HepG2 (cell line): ENCODE data around the gene DNASE1L2. TPM values are rescaled to one million over a fixed set of nuclear protein-coding genes. Genes with fewer than 3 reads are reported as not detected.

Experiments used
- ATAC-seq: fragments of 200-7000 bp; cut with Tn5 transposase; 3 replicates; pipeline ENCODE4 v1.9.1; 2020; ENCODE audit warnings: mild to moderate bottlenecking, moderate library complexity
- BruUV-seq: library from RNA; stranded (reverse); fragments of 400-500 nt; replicated peaks from 2 replicates; lab custom pipeline; 2021; lab: Mats Ljungman, UMichigan
- CTCF ChIA-PET: fragments of 300-600 bp; formaldehyde crosslinking; extraction: SDS; loops from one replicate; lab custom pipeline; 2021; ENCODE audit warnings: low total read pairs, inconsistent platforms, low intra/inter-chr PET ratio; lab: Yijun Ruan, JAX
- POLR2A ChIA-PET: fragments of 350-600 bp; sonication (Branson Sonifier 250); formaldehyde crosslinking; loops from one replicate; lab custom pipeline; 2020; ENCODE audit warnings: antibody characterized with exemption, inconsistent platforms; lab: Yijun Ruan, JAX
- DNase-seq: peaks from one replicate; pipeline ENCODE4 v3.0.0-alpha.2; 2015; ENCODE audit warnings: low spot score
- FAIRE-seq: peaks from 3 replicates; lab custom pipeline; 2011; peaks lifted over from hg19 to GRCh38; lab: Jason Lieb, UNC
- H2AFZ ChIP-seq: one replicate; pipeline ENCODE4 v1.6.1; 2011; ENCODE audit warnings: low read length, inconsistent platforms
- H3K27ac ChIP-seq: fragments of 300-600 bp; 3 replicates; pipeline ENCODE4 v1.8.0; 2011; ENCODE audit warnings: mixed run types, mild to moderate bottlenecking, mixed read lengths, low read length, inconsistent platforms; ENCODE audit not compliant: insufficient read depth; ENCODE audit errors: extremely low read length
- H3K27me3 ChIP-seq, 2 experiments: fragments of 200-600 bp in 1 of 2; 2 replicates in 1 of 2; 3 replicates in 1 of 2; pipeline versions ENCODE4 v1.6.0 to v1.8.0; 2011; ENCODE audit warnings: low read length in 2 of 2, mild to moderate bottlenecking in 2 of 2, moderate library complexity in 2 of 2, inconsistent platforms in 1 of 2; ENCODE audit not compliant: insufficient read depth in 2 of 2, control insufficient read depth in 1 of 2
- H3K36me3 ChIP-seq, 2 experiments: fragments of 200-600 bp in 1 of 2; replicated peaks in 1 of 2; 2 replicates in 1 of 2; 3 replicates in 1 of 2; pipeline versions ENCODE4 v1.5.1 to v1.8.0; 2011; ENCODE audit warnings: low read length in 2 of 2, inconsistent platforms in 1 of 2; ENCODE audit not compliant: insufficient read depth in 2 of 2, control insufficient read depth in 1 of 2
- H3K4me1 ChIP-seq: 2 replicates; pipeline ENCODE4 v1.5.1; 2012; ENCODE audit warnings: low read length, inconsistent platforms; ENCODE audit not compliant: insufficient read depth
- H3K4me2 ChIP-seq: 2 replicates; pipeline ENCODE4 v1.6.0; 2011; ENCODE audit warnings: low read depth, low read length, inconsistent platforms
- H3K4me3 ChIP-seq, 3 experiments: fragments of 200-600 bp in 1 of 3; sonication (generic), shearing (Covaris generic) in 1 of 3; replicated peaks in 1 of 3; 2 replicates each; pipeline ENCODE4 v1.5.1; 2011 to 2016; ENCODE audit warnings: low read length in 3 of 3, inconsistent platforms in 2 of 3, low read depth in 2 of 3, mild to moderate bottlenecking in 2 of 3, control low read depth in 1 of 3, mixed read lengths in 1 of 3; ENCODE audit not compliant: insufficient read depth in 1 of 3
- H3K79me2 ChIP-seq: one replicate; pipeline ENCODE4 v1.6.1; 2011; ENCODE audit warnings: low read length, inconsistent platforms; ENCODE audit not compliant: insufficient read depth
- H3K9ac ChIP-seq: 2 replicates; pipeline ENCODE4 v1.6.0; 2011; ENCODE audit warnings: mild to moderate bottlenecking, low read depth, low read length, inconsistent platforms; ENCODE audit not compliant: insufficient read depth
- H3K9me3 ChIP-seq: 2 replicates; pipeline ENCODE4 v1.5.1; 2012; ENCODE audit warnings: mild to moderate bottlenecking, low read length
- H4K20me1 ChIP-seq: 2 replicates; pipeline ENCODE4 v1.6.0; 2011; ENCODE audit warnings: inconsistent platforms, mild to moderate bottlenecking, low read length, moderate library complexity; ENCODE audit not compliant: insufficient read depth
- CTCF ChIP-seq: sonication (generic); formaldehyde crosslinking; IDR thresholded peaks from 2 replicates; pipeline ENCODE4 v1.5.0; 2020; ENCODE audit warnings: mild to moderate bottlenecking, missing genetic modification reagents, moderate library complexity
- ETV5 ChIP-seq: IDR thresholded peaks from 2 replicates; pipeline ENCODE4 v1.6.1; 2018; ENCODE audit warnings: missing biosample characterization, missing genetic modification reagents, inconsistent platforms, borderline replicate concordance
- FOXK2 ChIP-seq: fragments of 450-650 bp; IDR thresholded peaks from 2 replicates; pipeline ENCODE4 v1.6.1; 2016
- HNRNPLL ChIP-seq: fragments of 200-400 bp; formaldehyde crosslinking; IDR thresholded peaks from 2 replicates; pipeline ENCODE4 v1.6.1; 2017; ENCODE audit warnings: mild to moderate bottlenecking, low read depth, low read length; ENCODE audit not compliant: poor library complexity, severe bottlenecking
- KDM5A ChIP-seq: fragments of 200-600 bp; sonication (generic); IDR thresholded peaks from 2 replicates; pipeline ENCODE4 v1.7.0; 2018; ENCODE audit warnings: antibody characterized with exemption, mild to moderate bottlenecking, low read length, borderline replicate concordance
- RAD21 ChIP-seq: fragments of 450-650 bp; formaldehyde crosslinking; IDR thresholded peaks from 2 replicates; pipeline ENCODE4 v1.5.0; 2020; ENCODE audit warnings: mild to moderate bottlenecking
- RNF2 ChIP-seq: fragments of 450-650 bp; conservative IDR thresholded peaks from 2 replicates; pipeline ENCODE4 v1.6.1; 2016; ENCODE audit warnings: low read depth
- SMAD9 ChIP-seq: sonication (generic); formaldehyde crosslinking; IDR thresholded peaks from 2 replicates; pipeline ENCODE4 v1.5.1; 2020; ENCODE audit warnings: mild to moderate bottlenecking, missing genetic modification reagents
- SNRNP70 ChIP-seq: fragments of 200-400 bp; formaldehyde crosslinking; IDR thresholded peaks from 2 replicates; pipeline ENCODE4 v1.6.1; 2017; ENCODE audit warnings: mild to moderate bottlenecking, low read depth, low read length, moderate library complexity
- SP140L ChIP-seq: sonication (generic); formaldehyde crosslinking; IDR thresholded peaks from 2 replicates; pipeline ENCODE4 v1.4.0; 2020; ENCODE audit warnings: missing genetic modification reagents, borderline replicate concordance
- STAG1 ChIP-seq: sonication (generic); formaldehyde crosslinking; IDR thresholded peaks from 2 replicates; pipeline ENCODE4 v1.4.0; 2020; ENCODE audit warnings: missing genetic modification reagents
- TARDBP ChIP-seq: sonication (generic); formaldehyde crosslinking; IDR thresholded peaks from 2 replicates; pipeline ENCODE4 v1.8.0; 2022; ENCODE audit warnings: mild to moderate bottlenecking, missing genetic modification reagents
- TEAD3 ChIP-seq: optimal IDR thresholded peaks from 2 replicates; pipeline ENCODE3; 2016; ENCODE audit warnings: borderline replicate concordance
- U2AF2 ChIP-seq: fragments of 200-400 bp; formaldehyde crosslinking; IDR thresholded peaks from 2 replicates; pipeline ENCODE4 v1.6.1; 2017; ENCODE audit warnings: low read depth, mild to moderate bottlenecking, low read length
- ZFP91 ChIP-seq: sonication (generic); formaldehyde crosslinking; IDR thresholded peaks from 2 replicates; pipeline ENCODE4 v1.9.0; 2022; ENCODE audit warnings: missing genetic modification reagents, mild to moderate bottlenecking, borderline replicate concordance
- ZNF547 ChIP-seq: sonication (generic); formaldehyde crosslinking; IDR thresholded peaks from 2 replicates; pipeline ENCODE4 v1.5.1; 2020; ENCODE audit warnings: mild to moderate bottlenecking, missing genetic modification reagents
- ZNF569 ChIP-seq: sonication (generic); formaldehyde crosslinking; IDR thresholded peaks from 2 replicates; pipeline ENCODE4 v1.5.0; 2020; ENCODE audit warnings: mild to moderate bottlenecking, missing genetic modification reagents, moderate library complexity, borderline replicate concordance
- ZNF572 ChIP-seq: sonication (generic); formaldehyde crosslinking; IDR thresholded peaks from 2 replicates; pipeline ENCODE4 v1.5.1; 2020; ENCODE audit warnings: mild to moderate bottlenecking, missing genetic modification reagents
- ZNF597 ChIP-seq: sonication (generic); formaldehyde crosslinking; IDR thresholded peaks from 2 replicates; pipeline ENCODE4 v1.5.0; 2020; ENCODE audit warnings: missing genetic modification reagents
- ZNF740 ChIP-seq: sonication (generic); formaldehyde crosslinking; IDR thresholded peaks from 2 replicates; pipeline ENCODE4 v1.4.0; 2020; ENCODE audit warnings: missing genetic modification reagents
- WGBS: methylation state at CpG from one replicate; pipeline ENCODE4 v1.1.6; 2017; ENCODE audit warnings: low lambda C conversion rate; 5-methylcytosine and 5-hydroxymethylcytosine counted together
- in situ Hi-C: cut with HindIII; loops from 2 replicates; pipeline ENCODE4 v1.10.0; 2017; ENCODE audit warnings: low pct_unique_long_range_greater_than_20kb; ENCODE audit not compliant: extremely low pct_ligation_motif_present
- intact Hi-C: fragments of 100-400 bp; cut with micrococcal nuclease; formaldehyde crosslinking; loops from one replicate; pipeline ENCODE4 v1.10.0; 2022; ENCODE audit not compliant: unreplicated experiment
- polyA plus RNA-seq, 8 experiments: library from polyadenylated mRNA; depleted of rRNA in 3 of 8; stranded (reverse) in 7 of 8; unstranded in 1 of 8; fragments of >200 nt; fragmentation: Illumina TruSeq in 4 of 8; extraction: Trizol in 4 of 8; gene quantifications; 2 replicates each; pipeline versions ENCODE4 v1.2.1 to v1.2.3, GENCODE V29; 2011 to 2016; ENCODE audit warnings: low read depth in 4 of 8, missing spikeins in 1 of 8, mixed read lengths in 1 of 8; ENCODE audit not compliant: insufficient read depth in 1 of 8
- total RNA-seq, 5 experiments: library from RNA; depleted of rRNA; stranded (reverse); fragments of >200 nt; fragmentation: Illumina TruSeq; extraction: Trizol; gene quantifications; 2 replicates each; pipeline ENCODE4 v1.2.3, GENCODE V29; 2016; ENCODE audit warnings: low read depth in 1 of 5

DNASE1L2 gene
- total and polyA plus RNA-seq, 2 of the 13 experiments (the other 11 are each of a cell fraction or from before 2014, with no cell fraction given): 0.44 to 0.50 TPM

- no peak for TF ChIP-seq ZNF597 (CRISPR knock-in tag)
- no peak for TF ChIP-seq SP140L (CRISPR knock-in tag)
- TF ChIP-seq SNRNP70: no peak
- TF ChIP-seq ZNF547 (CRISPR knock-in tag): no peak
- TF ChIP-seq U2AF2: no peak
- TF ChIP-seq RNF2: no peak
- no peak for TF ChIP-seq SMAD9
- TF ChIP-seq TEAD3 (CRISPR knock-in tag): no peak
- no peak for TF ChIP-seq KDM5A
- no peak for TF ChIP-seq TARDBP (CRISPR knock-in tag)
- no peak for TF ChIP-seq ZNF740 (CRISPR knock-in tag)
- TF ChIP-seq ETV5 (CRISPR knock-in tag): no peak
- TF ChIP-seq ZNF572: no peak
Observed at GRCh38 chr16:2277466-2278271, 41.4 kb downstream of the DNASE1L2 start (continued).

- CTCF ChIA-PET: no interaction called here
- peak; percentile 80 for ATAC-seq
- FAIRE-seq: no peak
- H3K4me1 ChIP-seq: peaks cover 27% of the 10 kb centered on the region; the same call in 1 of the 2 replicates
- intact Hi-C loops (no loop called here), in situ Hi-C loops (no loop called here)
- BruUV-seq: no TSS peak
- H3K9me3 ChIP-seq: no peaks in the 10 kb centered on the region
- H3K27me3 ChIP-seq: peaks cover 24 to 68% of the 10 kb centered on the region in 2 experiments
- no peak overlapping the region for H3K9ac ChIP-seq
- no peaks in the 10 kb centered on the region for H3K79me2 ChIP-seq
- peak; percentile 18 for DNase-seq
- no peak overlapping the region for H3K27ac ChIP-seq
- POLR2A ChIA-PET: interaction anchor here (1.5 kb wide), 1 partner anchor 26 kb away, joined by 4 read pairs; the partner anchor contains the start of gene ECI1
- peak overlapping the region; percentile 23; the same call in 1 of the 2 replicates for H3K4me2 ChIP-seq
- H2AFZ ChIP-seq: no peak overlapping the region
- no peak overlapping the region for H3K4me3 ChIP-seq
- 5% methylated on average over 4 of the region's 14 CpGs for WGBS
- no peaks in the 10 kb centered on the region for H4K20me1 ChIP-seq
- H3K36me3 ChIP-seq: no peaks in the 10 kb centered on the region
- TF ChIP-seq FOXK2: no peak
- TF ChIP-seq RAD21 (CRISPR knock-in tag): 0 out of 2 replicates have a peak, but pooled peaks have one; percentile 22
- peak; percentile 22; the same call in 1 of the 2 replicates for TF ChIP-seq ZFP91 (CRISPR knock-in tag)
- peak; percentile 33; the same call in 1 of the 2 replicates for TF ChIP-seq CTCF
- TF ChIP-seq HNRNPLL: peak; percentile 20
- peak; percentile 43 for TF ChIP-seq STAG1
- TF ChIP-seq ZNF569: no peak
Observed at GRCh38 chr16:2278272-2278608, 42.0 kb downstream of the DNASE1L2 start.
